ENCODE measurements around the gene ETHE1.

Gene ETHE1

GRCh38 chr19:43501661-43502418 is 25.2 kb downstream of the ETHE1 start:
- Histone ChIP-seq H3K27ac (no peak overlapping the region), H3K4me3 (no peak overlapping the region)
- no peak for DNase-seq (ENCODE audit: low spot score)
- TF ChIP-seq CTCF (IDR thresholded peaks at IDR 0.05), result no peak

DNA sequence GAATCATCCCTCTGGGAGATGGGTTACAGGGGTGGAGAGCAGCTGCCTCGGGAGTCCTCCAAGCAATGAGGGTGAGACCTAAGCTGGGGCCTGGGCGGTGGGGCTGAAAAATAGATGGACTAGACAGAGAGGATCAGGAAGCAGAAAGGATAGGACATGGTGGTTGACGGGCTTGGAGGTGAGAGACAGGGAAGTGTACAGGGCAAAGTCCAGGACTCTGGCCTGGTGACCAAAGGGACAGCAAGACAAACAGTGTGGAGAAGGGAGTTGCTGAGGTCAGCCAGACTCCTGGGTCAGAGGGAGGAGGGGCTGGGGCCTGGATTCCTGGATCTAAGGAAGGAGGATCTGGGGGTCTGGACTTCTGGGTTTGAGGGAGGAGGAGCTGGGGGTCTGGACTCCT is 28.0 kb downstream of the ETHE1 start:
- DNase-seq (ENCODE audit: low spot score), result no peak
- Histone ChIP-seq H3K4me3 (no peak overlapping the region), H3K27ac (no peak overlapping the region)
- TF ChIP-seq CTCF (IDR thresholded peaks at IDR 0.05), result no peak

- TF ChIP-seq CTCF (IDR thresholded peaks at IDR 0.05), result no peak
- H3K4me3 ChIP-seq, result no peak overlapping the region
- DNase-seq (ENCODE audit: low spot score), result no peak
- no peak overlapping the region for H3K27ac ChIP-seq
These were observed 28.7 kb downstream of the ETHE1 start for GRCh38 chr19:43498233-43498842.

DNA sequence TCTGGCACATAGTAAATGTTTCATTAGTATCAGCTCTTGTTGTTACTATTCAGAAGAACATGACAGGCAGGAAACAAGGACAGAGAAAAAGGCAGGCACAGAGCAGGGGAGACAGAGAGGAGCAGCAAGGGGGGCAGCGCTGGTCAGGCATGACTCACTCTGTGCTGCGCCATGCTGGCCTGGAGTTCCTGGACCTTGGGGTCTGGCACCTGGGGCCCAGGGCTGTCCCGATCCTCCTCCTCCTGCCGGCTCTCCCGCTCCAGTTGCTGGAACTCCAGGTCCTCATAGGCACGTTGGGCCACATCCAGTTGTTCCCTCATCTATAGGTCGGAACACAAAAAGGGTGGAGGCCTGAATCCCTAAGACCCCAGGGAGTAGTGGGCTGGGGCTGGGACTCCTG is 30.0 kb downstream of the ETHE1 start:
- TF ChIP-seq CTCF (IDR thresholded peaks at IDR 0.05), result no peak

GRCh38 chr19:43495082-43495481 is 31.9 kb downstream of the ETHE1 start:
- H3K27ac ChIP-seq, result no peak overlapping the region
- TF ChIP-seq CTCF (IDR thresholded peaks at IDR 0.05), result no peak
- H3K4me3 ChIP-seq, result no peak overlapping the region
- DNase-seq (ENCODE audit: low spot score), result no peak

More for the DNA sequence above, 30.0 kb downstream of the ETHE1 start:
- Histone ChIP-seq H3K4me3 (no peak overlapping the region), H3K27ac (no peak overlapping the region)
- no peak for DNase-seq (ENCODE audit: low spot score)

- DNase-seq (ENCODE audit: low spot score), result no peak
- TF ChIP-seq CTCF (IDR thresholded peaks at IDR 0.05), result no peak
- no peak overlapping the region for H3K4me3 ChIP-seq
- H3K27ac ChIP-seq, result no peak overlapping the region
These were observed 36.2 kb downstream of the ETHE1 start for GRCh38 chr19:43490759-43491158.
